ENCODE measurements around the gene EMP1. TPM values are rescaled to one million over a fixed set of nuclear protein-coding genes. Genes with fewer than 3 reads are reported as not detected.

The EMP1 gene
- total RNA-seq, 3 donors from 2014 or later: 245 to 680 (median 667) TPM

- H3K9me3 ChIP-seq: no peaks in the 10 kb centered on the region
- ATAC-seq: no peak
- H3K36me3 ChIP-seq (ENCODE audit: low read depth): no peaks in the 10 kb centered on the region
- intact Hi-C loops (cut with DNase I, micrococcal nuclease): no loop called here
- H3K4me3 ChIP-seq: no peak overlapping the region
- TF ChIP-seq CTCF (IDR thresholded peaks at IDR 0.05): no peak
- DNase-seq: no peak
- no peaks in the 10 kb centered on the region for H3K4me1 ChIP-seq (ENCODE audit: low read depth)
These were observed 43.8 kb upstream of the EMP1 start for GRCh38 chr12:13152756-13153155.

GRCh38 chr12:13153180-13153579, 43.3 kb upstream of the EMP1 start:
- Histone ChIP-seq H3K4me1 (ENCODE audit: low read depth) (no peaks in the 10 kb centered on the region), H3K9me3 (no peaks in the 10 kb centered on the region), H3K36me3 (ENCODE audit: low read depth) (no peaks in the 10 kb centered on the region), H3K4me3 (no peak overlapping the region)
- ATAC-seq (no peak), DNase-seq (no peak)
- intact Hi-C loops (cut with DNase I, micrococcal nuclease): no loop called here
- no peak for TF ChIP-seq CTCF (IDR thresholded peaks at IDR 0.05)

GRCh38 chr12:13154027-13154538, 42.4 kb upstream of the EMP1 start:
- intact Hi-C loops (cut with DNase I, micrococcal nuclease): no loop called here
- H3K4me3 ChIP-seq: no peak overlapping the region
- ATAC-seq (no peak), DNase-seq (no peak)
- TF ChIP-seq CTCF (IDR thresholded peaks at IDR 0.05): no peak
- no peaks in the 10 kb centered on the region for H3K9me3 ChIP-seq
- H3K36me3 ChIP-seq (ENCODE audit: low read depth): no peaks in the 10 kb centered on the region
- no peaks in the 10 kb centered on the region for H3K4me1 ChIP-seq (ENCODE audit: low read depth)

- no peaks in the 10 kb centered on the region for H3K9me3 ChIP-seq
- TF ChIP-seq CTCF (IDR thresholded peaks at IDR 0.05): no peak
- no peaks in the 10 kb centered on the region for H3K36me3 ChIP-seq (ENCODE audit: low read depth)
- DNase-seq: no peak
- no peak overlapping the region for H3K4me3 ChIP-seq
- intact Hi-C loops (cut with DNase I, micrococcal nuclease): no loop called here
- ATAC-seq: no peak
- H3K4me1 ChIP-seq (ENCODE audit: low read depth): no peaks in the 10 kb centered on the region
These were observed 41.7 kb upstream of the EMP1 start for GRCh38 chr12:13154831-13155230.

- H3K9me3 ChIP-seq: no peaks in the 10 kb centered on the region
- H3K4me1 ChIP-seq (ENCODE audit: low read depth): no peaks in the 10 kb centered on the region
- DNase-seq (no peak), ATAC-seq (no peak)
- H3K4me3 ChIP-seq: no peak overlapping the region
- no peak for TF ChIP-seq CTCF (IDR thresholded peaks at IDR 0.05)
- no peaks in the 10 kb centered on the region for H3K36me3 ChIP-seq (ENCODE audit: low read depth)
- intact Hi-C loops (cut with DNase I, micrococcal nuclease): no loop called here
These were observed 40.2 kb upstream of the EMP1 start for GRCh38 chr12:13156277-13156676.

- H3K4me1 ChIP-seq (ENCODE audit: low read depth): no peaks in the 10 kb centered on the region
- no peak for TF ChIP-seq CTCF (IDR thresholded peaks at IDR 0.05)
- H3K36me3 ChIP-seq (ENCODE audit: low read depth): no peaks in the 10 kb centered on the region
- H3K4me3 ChIP-seq: no peak overlapping the region
- no peaks in the 10 kb centered on the region for H3K9me3 ChIP-seq
- DNase-seq (no peak), ATAC-seq (no peak)
- intact Hi-C loops (cut with DNase I, micrococcal nuclease): no loop called here
These were observed 35.4 kb upstream of the EMP1 start for GRCh38 chr12:13161172-13161571.

Measured in mucosa of descending colon (tissue), 3 donors.